Esophagus muscularis mucosa (tissue), 4 donors: ENCODE data around the gene MSH4. TPM values are rescaled to one million over a fixed set of nuclear protein-coding genes. Genes with fewer than 3 reads are reported as not detected.
"Not testable (repeated sequence)": the region's sequence is repeated elsewhere in the genome, so short reads cannot be mapped to it uniquely, and the experiment has no call there.

Experiments
- DNase-seq: peaks from one replicate; pipeline ENCODE4 v3.0.0-alpha.2; 2017; ENCODE audit errors: extremely low spot score
- H3K27ac ChIP-seq, 4 donors: fragments of 200-600 bp; sonication (generic); replicated peaks in 1 of 4; 1 replicate in 3 of 4; 2 replicates in 1 of 4; pipeline ENCODE4 v1.5.1; 2016 to 2019; ENCODE audit warnings: mild to moderate bottlenecking in 1 of 4
- H3K27me3 ChIP-seq, 4 donors: fragments of 200-600 bp; sonication (generic); one replicate each; pipeline versions ENCODE4 v1.5.1 to v1.6.0; 2016 to 2019
- H3K36me3 ChIP-seq, 4 donors: fragments of 200-600 bp; sonication (generic); one replicate each; pipeline ENCODE4 v1.5.1; 2016 to 2019
- H3K4me1 ChIP-seq, 4 donors: fragments of 200-600 bp; sonication (generic); one replicate each; pipeline ENCODE4 v1.5.1; 2016 to 2019
- H3K4me3 ChIP-seq, 4 donors: fragments of 200-600 bp; sonication (generic); 1 replicate in 2 of 4; 2 replicates in 2 of 4; pipeline ENCODE4 v1.5.1; 2016 to 2019; ENCODE audit warnings: mild to moderate bottlenecking in 4 of 4, moderate library complexity in 1 of 4
- H3K9me3 ChIP-seq, 4 donors: fragments of 200-600 bp; sonication (generic); 1 replicate in 3 of 4; 2 replicates in 1 of 4; pipeline ENCODE4 v1.5.1; 2016 to 2019
- EP300 ChIP-seq: sonication (generic); formaldehyde crosslinking; IDR thresholded peaks from one replicate; pipeline ENCODE4 v1.6.1; 2017; ENCODE audit warnings: antibody characterized with exemption
- POLR2A ChIP-seq: fragments of 450-650 bp; IDR thresholded peaks from one replicate; pipeline ENCODE4 v1.6.1; 2017; ENCODE audit warnings: antibody characterized with exemption, moderate library complexity, mild to moderate bottlenecking, low read depth
- POLR2AphosphoS5 ChIP-seq, 2 donors: sonication (generic); formaldehyde crosslinking; IDR thresholded peaks; one replicate each; pipeline ENCODE4 v1.6.1; 2017; ENCODE audit warnings: antibody characterized with exemption in 2 of 2
- WGBS: methylation state at CpG from one replicate; pipeline ENCODE4 v1.1.5; 2018; 5-methylcytosine and 5-hydroxymethylcytosine counted together
- intact Hi-C: fragments of 100-400 bp; cut with DNase I; formaldehyde crosslinking; loops from one replicate; pipeline ENCODE4 v1.15.1; 2023
- total RNA-seq, 4 donors: library from RNA; depleted of rRNA; stranded (reverse); fragments of >200 nt; gene quantifications; one replicate each; pipeline versions ENCODE4 v1.1.0 to v1.2.1, GENCODE V29; 2016
- TF ChIP-seq, protein P1 (sequence below), 3 experiments: fragments of 200-600 bp in 2 of 3; fragments of 450-650 bp in 1 of 3; sonication (generic) in 2 of 3; IDR thresholded peaks; one replicate each; pipeline ENCODE4 v1.5.1; 2017 to 2019; ENCODE audit warnings: antibody characterized with exemption in 3 of 3, mild to moderate bottlenecking in 2 of 3, moderate library complexity in 1 of 3

MSH4 gene
- total RNA-seq, 4 donors from 2014 or later: 0.13 to 0.83 (median 0.28) TPM

DNA sequence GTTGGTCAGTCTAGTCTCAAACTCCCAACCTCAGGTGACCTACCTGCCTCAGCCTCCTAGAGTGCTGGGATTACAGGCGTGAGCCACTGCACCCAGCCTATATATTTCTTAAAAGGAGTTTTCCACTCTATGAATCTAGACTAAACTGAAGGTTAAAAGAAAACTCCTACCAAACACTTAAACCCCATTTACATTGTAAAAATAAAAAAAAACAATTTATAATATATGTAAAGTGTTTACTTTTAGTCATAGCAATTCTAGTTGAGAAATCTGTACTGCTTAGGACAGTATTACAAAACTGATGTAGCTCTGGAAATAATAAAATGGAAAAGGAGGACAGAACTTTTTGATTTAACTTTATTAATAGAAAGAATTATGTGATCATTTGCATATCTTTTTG, 126.0 kb downstream of the MSH4 start:
- Histone ChIP-seq H3K4me1 (no peaks in the 10 kb centered on the region), H3K27me3 (no peaks in the 10 kb centered on the region), H3K27ac (no peak overlapping the region), H3K36me3 (no peaks in the 10 kb centered on the region), H3K9me3 (no peaks in the 10 kb centered on the region), H3K4me3 (no peak overlapping the region)
- 94% methylated on average over 1 of the region's 1 CpG for WGBS
- TF ChIP-seq POLR2AphosphoS5 (IDR thresholded peaks at IDR 0.05) (no peak), EP300 (no peak), POLR2A (no peak)
- TF ChIP-seq, protein P1, sequence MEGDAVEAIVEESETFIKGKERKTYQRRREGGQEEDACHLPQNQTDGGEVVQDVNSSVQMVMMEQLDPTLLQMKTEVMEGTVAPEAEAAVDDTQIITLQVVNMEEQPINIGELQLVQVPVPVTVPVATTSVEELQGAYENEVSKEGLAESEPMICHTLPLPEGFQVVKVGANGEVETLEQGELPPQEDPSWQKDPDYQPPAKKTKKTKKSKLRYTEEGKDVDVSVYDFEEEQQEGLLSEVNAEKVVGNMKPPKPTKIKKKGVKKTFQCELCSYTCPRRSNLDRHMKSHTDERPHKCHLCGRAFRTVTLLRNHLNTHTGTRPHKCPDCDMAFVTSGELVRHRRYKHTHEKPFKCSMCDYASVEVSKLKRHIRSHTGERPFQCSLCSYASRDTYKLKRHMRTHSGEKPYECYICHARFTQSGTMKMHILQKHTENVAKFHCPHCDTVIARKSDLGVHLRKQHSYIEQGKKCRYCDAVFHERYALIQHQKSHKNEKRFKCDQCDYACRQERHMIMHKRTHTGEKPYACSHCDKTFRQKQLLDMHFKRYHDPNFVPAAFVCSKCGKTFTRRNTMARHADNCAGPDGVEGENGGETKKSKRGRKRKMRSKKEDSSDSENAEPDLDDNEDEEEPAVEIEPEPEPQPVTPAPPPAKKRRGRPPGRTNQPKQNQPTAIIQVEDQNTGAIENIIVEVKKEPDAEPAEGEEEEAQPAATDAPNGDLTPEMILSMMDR (IDR thresholded peaks at IDR 0.05): no peak
- intact Hi-C loops: no loop called here
- no peak for DNase-seq

DNA sequence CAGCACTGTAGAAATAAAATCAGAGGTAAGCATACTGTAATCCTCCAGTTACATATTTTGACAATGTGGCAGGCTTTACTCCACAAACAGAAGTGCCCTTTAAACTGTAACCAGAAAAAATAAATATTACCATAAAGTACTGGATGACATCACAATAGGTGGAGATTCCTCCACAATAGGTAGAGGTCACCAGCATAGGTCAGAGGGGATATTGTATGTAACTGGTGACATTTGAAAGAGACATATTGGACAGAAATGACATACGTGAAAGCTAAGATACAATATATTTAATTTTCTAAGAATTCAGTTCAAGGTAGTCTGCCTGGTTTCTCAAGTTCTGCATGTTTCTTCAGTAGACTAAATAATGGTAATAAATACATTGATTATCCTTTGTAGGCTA, 135.6 kb downstream of the MSH4 start, which contains the start of gene ASB17:
Gene ASB17 (minus strand): TSS at position 101 of the 400 bp plus-strand sequence. CDS start 113 bp downstream, outside the sequence.
- H3K27me3 ChIP-seq: no peaks in the 10 kb centered on the region
- 84% methylated on average over 1 of the region's 1 CpG for WGBS
- H3K9me3 ChIP-seq: no peaks in the 10 kb centered on the region
- TF ChIP-seq POLR2AphosphoS5 (IDR thresholded peaks at IDR 0.05) (no peak), EP300 (no peak), POLR2A (no peak)
- TF ChIP-seq, protein P1 (IDR thresholded peaks at IDR 0.05): no peak
- H3K4me1 ChIP-seq: no peaks in the 10 kb centered on the region
- no peak within 1 kb of the TSS for H3K27ac ChIP-seq
- no peak within 1 kb of the TSS for H3K4me3 ChIP-seq
- no peaks in the 10 kb centered on the region for H3K36me3 ChIP-seq
- DNase-seq: no peak
- intact Hi-C loops: no loop called here

DNA sequence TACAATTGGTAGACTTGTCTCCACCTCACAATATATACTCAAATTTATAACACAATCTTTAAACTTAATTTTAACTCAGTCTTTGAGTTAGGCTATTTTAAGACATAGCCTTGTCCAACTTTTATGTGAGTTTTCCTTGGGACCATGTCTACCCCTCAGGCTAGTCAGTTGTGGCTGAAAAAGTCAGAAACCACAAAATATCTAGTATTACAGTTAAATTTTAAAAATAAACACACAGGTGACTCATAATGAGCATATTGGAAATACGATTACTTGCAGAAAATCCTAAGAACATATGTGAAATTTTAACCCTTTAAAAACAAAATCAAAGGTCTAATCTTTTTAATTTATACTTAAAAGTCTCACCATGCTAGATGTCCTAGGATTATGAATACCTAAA, 140.4 kb downstream of the MSH4 start:
- Histone ChIP-seq H3K36me3 (no peaks in the 10 kb centered on the region), H3K4me1 (no peaks in the 10 kb centered on the region), H3K27ac (no peak overlapping the region), H3K9me3 (peaks cover 0 to 5% (median 0%) of the 10 kb centered on the region in 4 donors), H3K4me3 (no peak overlapping the region), H3K27me3 (no peaks in the 10 kb centered on the region)
- intact Hi-C loops: no loop called here
- TF ChIP-seq EP300 (no peak), POLR2A (no peak), POLR2AphosphoS5 (IDR thresholded peaks at IDR 0.05) (no peak)
- TF ChIP-seq, protein P1 (IDR thresholded peaks at IDR 0.05): no peak
- no peak for DNase-seq
- WGBS: 11% methylated on average over 1 of the region's 1 CpG

DNA sequence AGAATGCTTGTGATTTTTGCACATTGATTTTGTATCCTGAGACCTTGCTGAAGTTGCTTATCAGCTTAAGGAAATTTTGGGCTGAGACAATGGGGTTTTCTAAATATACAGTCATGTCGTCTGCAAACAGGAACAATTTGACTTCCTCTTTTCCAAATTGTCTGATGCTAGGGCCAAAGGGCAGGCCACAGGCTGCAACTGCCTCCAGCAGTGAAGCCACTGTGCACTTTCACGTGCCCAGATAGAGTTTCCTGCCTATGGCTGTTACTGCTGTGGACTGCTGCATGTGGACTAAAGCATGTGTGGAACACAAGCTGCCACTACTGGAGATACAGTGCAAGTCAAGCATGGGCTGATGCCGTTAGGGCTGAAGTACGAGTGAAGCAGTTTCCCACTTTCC, 146.4 kb downstream of the MSH4 start:
- DNase-seq, H3K27me3 ChIP-seq, H3K4me3 ChIP-seq, intact Hi-C loops, H3K27ac ChIP-seq, H3K9me3 ChIP-seq, H3K36me3 ChIP-seq, H3K4me1 ChIP-seq: not testable (repeated sequence)
- WGBS: 70% methylated on average over 4 of the region's 4 CpGs

DNA sequence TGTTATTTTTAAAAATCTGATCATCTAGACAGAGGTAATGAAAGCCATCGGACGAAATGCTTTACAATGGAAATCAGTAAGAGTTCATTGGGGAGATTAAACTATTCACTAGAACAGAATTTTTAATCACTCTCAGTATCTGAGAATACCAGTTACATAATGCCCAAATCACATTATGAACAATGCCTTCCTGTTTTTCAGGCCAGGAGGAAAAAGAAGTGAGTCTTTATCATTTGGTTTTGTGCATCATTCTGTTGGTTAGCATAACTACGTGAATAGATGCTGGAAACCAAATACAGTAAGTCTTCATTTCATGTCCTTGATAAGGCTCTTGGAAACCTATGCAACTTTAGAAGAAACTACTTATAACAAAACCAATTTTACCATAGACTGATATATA, 153.5 kb downstream of the MSH4 start:
- H3K9me3 ChIP-seq: no peaks in the 10 kb centered on the region

More for the DNA sequence above, 153.5 kb downstream of the MSH4 start:
- TF ChIP-seq POLR2A (no peak), POLR2AphosphoS5 (IDR thresholded peaks at IDR 0.05) (no peak), EP300 (no peak)
- TF ChIP-seq, protein P1 (IDR thresholded peaks at IDR 0.05): no peak
- Histone ChIP-seq H3K27me3 (no peaks in the 10 kb centered on the region), H3K36me3 (no peaks in the 10 kb centered on the region), H3K4me3 (no peak overlapping the region), H3K4me1 (peaks cover 0 to 8% (median 2%) of the 10 kb centered on the region in 4 donors), H3K27ac (no peak overlapping the region)
- WGBS: 77% methylated on average over 3 of the region's 3 CpGs
- intact Hi-C loops: no loop called here
- no peak for DNase-seq
